TTC549 (cell line): ENCODE data around the gene TRMT61A.

Experiments
- FAIRE-seq: peaks from 2 replicates; lab custom pipeline; 2012; peaks lifted over from hg19 to GRCh38; lab: Jason Lieb, UNC

TRMT61A gene

GRCh38 chr14:103548463-103549351 lies 19.7 kb downstream of the TRMT61A start:
- FAIRE-seq, result no peak

GRCh38 chr14:103549361-103550311 lies 20.6 kb downstream of the TRMT61A start:
- no peak for FAIRE-seq

- FAIRE-seq, result no peak
Observed at GRCh38 chr14:103550451-103551337, 21.7 kb downstream of the TRMT61A start.

GRCh38 chr14:103551338-103551762 lies 22.4 kb downstream of the TRMT61A start:
- no peak for FAIRE-seq

GRCh38 chr14:103552011-103552845 lies 23.2 kb downstream of the TRMT61A start:
- no peak for FAIRE-seq

- FAIRE-seq, result no peak
Observed at GRCh38 chr14:103552846-103553210, 23.8 kb downstream of the TRMT61A start.

GRCh38 chr14:103555559-103556337 lies 26.8 kb downstream of the TRMT61A start:
- no peak for FAIRE-seq

GRCh38 chr14:103556946-103557758 lies 28.2 kb downstream of the TRMT61A start:
- FAIRE-seq, result no peak

- FAIRE-seq, result no peak
Observed at GRCh38 chr14:103558071-103558882, 29.3 kb downstream of the TRMT61A start.

- FAIRE-seq, result no peak
Observed at GRCh38 chr14:103559766-103560165, 30.8 kb downstream of the TRMT61A start.

GRCh38 chr14:103560691-103561090 lies 31.7 kb downstream of the TRMT61A start:
- no peak for FAIRE-seq

- no peak for FAIRE-seq
Observed at GRCh38 chr14:103561381-103562178, 32.6 kb downstream of the TRMT61A start.

- no peak for FAIRE-seq
Observed at GRCh38 chr14:103562179-103562428, 33.1 kb downstream of the TRMT61A start.

- no peak for FAIRE-seq
Observed at GRCh38 chr14:103562429-103563225, 33.6 kb downstream of the TRMT61A start, which contains the start of the genes BAG5 and COA8. TSS of gene BAG5 (minus strand) at chr14:103562657. CDS start at chr14:103561164, 1,493 bp downstream. TSS of gene COA8 (plus strand) at chr14:103562960. CDS start at chr14:103563002, 42 bp downstream.

- no peak for FAIRE-seq
Observed at GRCh38 chr14:103563226-103563620, 34.2 kb downstream of the TRMT61A start.

GRCh38 chr14:103563844-103564505 lies 35.0 kb downstream of the TRMT61A start:
- no peak for FAIRE-seq
